GM19351 (cell line): Measurements from ENCODE around the gene NUDT12.
A peak's percentile ranks its signal among the peaks of the same experiment; 100 is the strongest.

ENCODE experiments used
- ATAC-seq: cut with Tn5 transposase; IDR thresholded peaks from one replicate; pipeline ENCODE4 v1.9.1; 2021; ENCODE audit warnings: mild to moderate bottlenecking, moderate library complexity; ENCODE audit not compliant: unreplicated experiment

Gene NUDT12

GRCh38 chr5:103562453-103563157, at the start of gene NUDT12:
NUDT12 (minus strand) TSS chr5:103562789; CDS start chr5:103560248, 2,541 bp downstream.
- ATAC-seq, result peak; percentile 88

DNA sequence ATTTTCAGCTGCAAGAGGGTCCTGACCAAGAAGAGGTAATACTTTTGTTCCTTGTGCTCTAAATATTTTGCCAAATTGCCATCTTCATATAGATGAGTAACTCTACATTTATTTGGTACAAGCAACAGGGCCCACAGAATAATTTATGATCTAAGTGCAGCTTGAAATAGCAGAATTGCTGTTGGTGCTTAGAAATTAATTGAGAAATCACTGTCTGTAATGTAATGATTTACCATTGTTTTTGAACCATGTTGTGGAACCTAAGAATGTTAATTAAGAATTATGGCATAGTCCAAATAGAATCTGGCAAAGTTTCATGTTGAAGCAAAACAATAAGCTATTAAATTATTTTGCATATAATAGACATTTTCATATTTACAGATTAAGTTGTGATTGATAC, 44.8 kb upstream of the NUDT12 start:
- no peak for ATAC-seq

DNA sequence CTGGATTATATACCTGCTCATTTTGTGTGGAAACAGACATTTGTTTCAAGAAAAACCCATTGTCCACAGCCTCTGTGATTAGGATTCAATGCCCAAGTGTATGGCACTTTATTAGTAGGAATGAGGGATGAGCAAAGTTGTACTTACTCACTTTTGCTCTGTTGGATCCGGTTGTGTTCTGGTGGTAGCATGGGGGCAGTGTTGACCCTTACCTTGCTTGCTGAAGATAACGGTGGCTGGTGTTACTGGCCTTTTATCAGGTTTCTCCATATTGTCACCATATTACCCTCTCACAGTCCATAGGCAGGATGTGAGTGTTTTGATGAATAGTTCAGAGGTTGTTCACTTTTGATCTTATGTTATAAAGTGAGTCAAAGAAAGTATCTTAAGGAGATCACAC, 42.7 kb upstream of the NUDT12 start:
- ATAC-seq, result no peak

- ATAC-seq, result no peak
These were observed 39.8 kb upstream of the NUDT12 start for GRCh38 chr5:103602438-103602837.

- ATAC-seq, result no peak
These were observed 38.7 kb upstream of the NUDT12 start for GRCh38 chr5:103601314-103601713.

DNA sequence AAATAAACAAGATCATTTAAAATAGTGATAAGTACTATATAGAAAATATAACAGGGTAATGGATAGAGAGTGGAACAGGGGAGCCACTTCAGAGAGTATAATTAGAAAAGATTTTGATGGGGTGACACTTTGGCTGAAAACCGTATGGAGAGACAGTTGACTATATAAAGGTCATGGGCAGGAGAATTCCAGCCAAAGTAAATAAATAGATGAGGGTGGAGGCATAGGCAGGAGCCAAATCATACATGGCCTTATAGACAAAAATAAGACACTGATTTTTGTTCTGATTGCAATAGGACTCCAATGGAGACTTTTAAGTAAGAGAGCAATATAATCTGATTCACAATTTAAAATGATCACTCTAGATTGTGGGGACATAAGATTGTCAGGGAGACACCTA, 37.5 kb upstream of the NUDT12 start:
- no peak for ATAC-seq

DNA sequence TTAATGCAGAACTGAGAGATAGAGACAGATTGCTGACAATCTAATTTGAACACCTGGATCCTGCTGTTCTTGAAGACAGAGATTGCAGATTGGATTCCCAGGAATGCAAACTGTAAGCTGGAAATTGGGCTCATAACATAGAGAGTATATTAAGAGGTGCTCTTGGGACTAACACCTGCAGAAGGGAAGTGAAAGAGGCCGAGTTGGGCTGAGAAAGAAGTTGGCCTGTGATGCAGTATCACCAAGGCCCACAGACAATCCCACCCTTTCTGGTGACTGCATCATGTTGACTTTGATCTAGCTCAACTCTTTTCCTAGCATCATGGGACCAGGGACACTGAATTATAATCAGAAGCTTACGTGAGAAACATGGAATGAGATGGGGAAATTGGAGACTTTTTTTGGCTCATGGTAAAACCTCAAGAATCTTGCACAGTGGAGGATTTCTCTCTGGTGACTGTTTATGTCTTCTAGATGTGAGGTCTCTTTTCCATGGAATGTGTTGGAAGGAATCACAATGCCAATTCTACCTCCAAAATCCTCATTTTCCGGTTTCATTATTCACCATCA, 36.5 kb upstream of the NUDT12 start:
- ATAC-seq, result no peak

- ATAC-seq, result no peak
These were observed 27.6 kb upstream of the NUDT12 start for GRCh38 chr5:103590221-103590620.

- no peak for ATAC-seq
These were observed 27.2 kb upstream of the NUDT12 start for GRCh38 chr5:103589776-103590175.

DNA sequence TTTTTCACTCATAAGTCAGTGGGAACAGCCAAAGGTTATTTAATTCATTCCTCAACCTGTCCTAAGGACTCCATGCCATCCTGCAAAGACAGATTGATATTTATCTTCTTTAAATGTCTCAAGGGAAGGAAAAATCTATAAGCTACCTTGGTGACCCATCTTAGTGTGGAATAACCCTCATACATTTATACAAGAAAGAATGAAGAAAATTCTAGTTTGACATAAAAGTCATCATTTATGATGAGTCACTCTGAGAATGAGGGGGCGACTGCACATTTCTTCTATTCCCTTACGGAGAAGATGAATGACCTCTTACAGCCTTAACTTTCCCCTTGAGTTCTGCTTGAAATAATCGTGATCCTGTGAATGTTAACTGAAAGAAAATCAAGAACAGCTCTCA, 26.8 kb upstream of the NUDT12 start:
- ATAC-seq, result no peak

DNA sequence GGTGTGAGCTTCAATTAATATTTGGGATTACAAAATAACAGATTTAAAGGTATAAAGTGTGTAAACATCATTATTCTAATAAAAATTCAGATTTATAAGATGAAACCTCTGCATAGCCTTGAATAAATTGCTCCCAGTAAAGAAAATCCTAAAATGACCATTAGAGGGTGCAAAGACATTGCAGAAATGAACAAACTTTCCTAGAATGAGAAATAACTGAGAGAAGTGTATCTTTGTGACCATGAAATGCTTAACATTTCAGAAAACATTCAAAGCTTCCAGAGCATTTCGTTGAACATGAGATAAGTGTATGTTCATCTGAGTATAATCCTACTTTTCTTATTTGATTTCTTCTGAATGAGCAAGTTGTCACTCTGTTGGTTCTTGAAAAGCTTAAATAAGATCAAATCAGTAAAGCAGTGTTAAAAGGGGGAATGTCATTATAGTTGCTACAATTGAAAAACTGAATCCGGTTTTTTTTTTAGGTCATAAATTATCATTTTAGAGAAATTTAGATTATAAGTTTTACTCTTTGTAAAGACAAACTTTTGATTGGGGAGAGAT, 24.7 kb upstream of the NUDT12 start:
- ATAC-seq, result no peak

- peak; percentile 76 for ATAC-seq
These were observed 19.8 kb upstream of the NUDT12 start for GRCh38 chr5:103582364-103582763.

DNA sequence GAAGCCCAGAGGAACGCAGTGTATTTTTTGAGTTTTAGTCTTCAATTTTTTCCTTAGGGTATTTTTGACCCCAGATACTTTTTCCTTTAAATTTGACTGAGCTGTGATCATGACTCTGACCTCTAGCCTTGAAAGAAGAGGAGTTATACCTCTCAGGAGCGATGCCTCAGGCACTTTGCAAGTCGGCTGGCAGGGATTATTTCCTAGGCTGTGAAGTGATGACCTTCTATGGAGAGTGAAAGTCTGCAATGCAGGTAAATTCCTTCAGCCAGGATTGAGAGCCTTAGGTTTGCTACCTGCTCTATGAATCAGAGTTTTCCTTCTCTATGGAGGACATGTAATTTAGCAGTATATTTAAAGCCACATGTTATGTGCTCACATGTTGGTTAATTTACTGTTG, 10.8 kb upstream of the NUDT12 start:
- no peak for ATAC-seq

- ATAC-seq, result no peak
These were observed 9.9 kb upstream of the NUDT12 start for GRCh38 chr5:103572454-103572853.

DNA sequence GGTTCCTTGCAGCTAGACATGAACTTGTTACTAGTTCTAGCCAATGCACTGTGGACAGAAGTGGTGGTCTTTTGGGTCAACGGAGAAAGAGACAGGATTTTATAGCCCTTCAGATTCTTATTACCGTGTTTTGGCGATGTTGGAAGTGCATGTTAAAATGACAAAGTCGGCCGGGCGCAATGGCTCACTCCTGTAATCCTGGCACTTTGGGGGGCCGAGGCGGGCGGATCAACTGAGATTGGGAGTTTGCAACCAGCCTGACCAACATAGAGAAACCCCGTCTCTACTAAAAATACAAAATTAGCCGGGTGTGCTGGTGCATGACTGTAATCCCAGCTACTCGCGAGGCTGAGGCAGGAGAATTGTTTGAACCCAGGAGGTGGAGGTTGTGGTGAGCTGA, 9.1 kb upstream of the NUDT12 start:
- no peak for ATAC-seq

- no peak for ATAC-seq
These were observed 6.9 kb upstream of the NUDT12 start for GRCh38 chr5:103569313-103570060.

- no peak for ATAC-seq
These were observed 3.1 kb upstream of the NUDT12 start for GRCh38 chr5:103565719-103566118.

- ATAC-seq, result peak; percentile 43
These were observed 720 bp downstream of the NUDT12 start for GRCh38 chr5:103561685-103562452.

DNA sequence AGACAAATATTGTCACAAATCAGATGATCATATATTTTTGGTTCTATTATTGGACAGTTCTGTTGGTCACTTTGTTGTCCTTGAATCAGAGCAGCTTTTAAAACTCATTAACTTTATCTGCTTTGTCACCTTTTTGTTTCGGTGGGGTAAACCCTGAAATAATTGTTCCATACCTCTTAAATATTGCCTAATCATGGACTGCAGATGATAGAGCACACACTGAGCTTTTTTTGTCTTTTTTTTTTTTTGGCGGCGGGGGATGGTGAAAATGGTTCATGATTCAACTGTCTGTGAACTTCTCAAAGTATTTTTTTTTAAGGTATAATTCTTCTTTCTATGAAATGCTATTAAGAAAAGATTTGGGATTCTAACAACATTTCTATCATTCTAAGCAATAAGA, 1.8 kb downstream of the NUDT12 start:
- ATAC-seq, result no peak

DNA sequence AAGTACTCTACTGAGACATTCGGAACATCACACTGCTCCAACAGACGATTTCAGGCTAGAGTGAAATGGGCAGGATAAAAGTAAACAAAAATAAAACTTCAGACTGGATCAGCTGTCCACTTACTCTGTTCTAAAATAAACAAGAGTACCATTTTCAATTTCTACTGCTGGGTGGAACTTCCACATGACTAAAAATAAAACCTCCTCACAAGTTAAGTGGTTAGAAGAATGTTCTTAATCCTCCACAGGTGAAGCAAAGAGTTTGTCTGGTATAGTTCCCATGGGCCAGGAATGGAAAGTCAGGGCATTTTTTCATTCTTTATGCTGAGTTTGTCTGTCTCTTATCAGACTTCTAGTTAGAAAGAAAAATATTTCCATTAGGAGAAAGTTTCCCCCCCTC, 15.7 kb downstream of the NUDT12 start:
- peak; percentile 65 for ATAC-seq

GRCh38 chr5:103542441-103542840, 20.1 kb downstream of the NUDT12 start:
- no peak for ATAC-seq
